SK-MEL-5 (cell line): ENCODE measurements around the gene BEND6. TPM values are rescaled to one million over a fixed set of nuclear protein-coding genes. Genes with fewer than 3 reads are reported as not detected.
"Not testable (repeated sequence)": the region's sequence is repeated elsewhere in the genome, so short reads cannot be mapped to it uniquely, and the experiment has no call there.

Experiments used
- DNase-seq: peaks from one replicate; pipeline ENCODE4 v3.0.0-alpha.2; 2016; ENCODE audit warnings: low read depth, low spot score
- in situ Hi-C: cut with HindIII; loops from 2 replicates; pipeline ENCODE4 v1.10.0; 2016; ENCODE audit warnings: low sequenced_read_pairs, high pct_unique_total_duplicates, low pct_unique_long_range_greater_than_20kb
- total RNA-seq: library from RNA; depleted of rRNA; stranded (reverse); fragments of >200 nt; shearing (Covaris generic); gene quantifications from 2 replicates; pipeline ENCODE4 v1.2.3, GENCODE V29; 2014

The BEND6 gene
- total RNA-seq, 1 experiment from 2014 or later = 0.63 TPM

DNA sequence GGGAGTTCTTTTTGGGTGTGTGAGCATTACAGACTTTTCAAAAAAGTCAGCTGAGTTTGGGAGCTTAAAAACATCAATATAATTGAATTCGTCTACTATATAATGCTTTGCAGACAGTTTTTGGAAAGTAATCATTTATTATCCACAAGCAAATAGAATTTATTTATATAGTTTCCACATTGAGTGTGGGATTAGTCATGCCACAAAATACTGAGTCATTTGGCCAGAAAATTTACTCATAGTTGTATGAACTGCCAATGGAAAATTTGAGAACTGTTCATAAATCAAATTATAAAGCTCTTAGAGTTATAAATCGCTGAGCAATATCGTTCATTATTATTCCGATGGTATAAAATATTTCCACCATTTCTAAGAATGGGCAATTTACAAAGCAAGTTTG, 5.0 kb downstream of the BEND6 start:
- no peak for DNase-seq
- in situ Hi-C loops = no loop called here

DNA sequence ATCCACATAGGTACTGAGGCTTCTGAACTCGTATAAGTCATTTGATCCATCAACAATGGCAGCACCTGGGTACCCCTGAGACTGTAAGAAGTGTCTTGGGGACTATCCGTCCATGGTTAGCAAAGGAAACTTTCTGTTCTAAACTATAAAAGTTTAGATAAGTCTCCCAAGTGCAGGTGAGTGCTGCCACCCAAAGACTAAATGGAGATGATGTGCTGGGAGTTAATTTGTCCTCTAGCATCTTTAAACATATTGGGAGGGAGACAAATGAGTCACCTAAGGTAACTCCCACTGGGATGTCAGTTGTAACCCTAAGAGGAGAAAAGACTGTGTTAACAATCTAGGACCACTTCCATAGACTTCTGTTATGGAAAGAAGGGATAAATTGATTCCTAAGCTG, 6.2 kb downstream of the BEND6 start:
- in situ Hi-C loops = no loop called here
- no peak for DNase-seq

DNA sequence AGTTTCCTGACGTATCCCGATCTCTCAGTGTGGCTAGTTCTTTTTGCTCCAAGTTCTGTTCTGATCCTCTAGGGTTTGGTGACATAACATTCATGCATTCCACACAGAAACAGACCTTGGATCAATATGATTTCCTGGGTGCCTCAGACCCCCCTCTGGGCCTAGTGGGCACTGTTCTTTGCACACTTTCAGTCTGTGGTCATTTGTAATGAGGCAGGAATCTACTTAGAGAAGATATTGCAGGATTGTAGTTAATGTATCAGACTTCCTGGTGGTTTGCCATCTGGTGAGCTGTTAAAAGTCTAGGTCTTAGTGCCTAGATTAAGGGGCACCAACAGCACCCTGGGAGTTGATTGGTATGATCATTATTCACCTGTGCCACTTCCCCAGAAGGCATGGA, 7.5 kb downstream of the BEND6 start:
- in situ Hi-C loops = no loop called here
- no peak for DNase-seq

DNA sequence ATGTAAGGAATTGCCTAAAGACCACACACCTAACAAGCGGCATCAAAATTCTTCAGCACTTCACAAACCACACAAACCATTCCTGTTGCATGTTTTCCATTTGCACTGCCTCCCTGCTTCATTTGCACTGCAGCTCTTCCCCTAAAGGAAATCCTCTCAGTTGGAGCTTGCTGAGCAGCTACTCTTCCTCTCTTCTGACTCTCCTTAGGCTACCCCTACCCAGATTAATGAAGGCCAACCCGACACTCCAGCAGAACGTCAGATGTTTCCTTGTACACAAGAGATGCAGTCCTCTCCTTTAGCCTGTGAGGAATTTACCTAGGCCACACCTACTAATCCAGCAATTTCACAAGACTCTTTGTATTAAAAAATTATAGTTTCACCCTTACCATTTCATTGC, 8.1 kb downstream of the BEND6 start:
- DNase-seq = no peak
- in situ Hi-C loops = no loop called here

DNA sequence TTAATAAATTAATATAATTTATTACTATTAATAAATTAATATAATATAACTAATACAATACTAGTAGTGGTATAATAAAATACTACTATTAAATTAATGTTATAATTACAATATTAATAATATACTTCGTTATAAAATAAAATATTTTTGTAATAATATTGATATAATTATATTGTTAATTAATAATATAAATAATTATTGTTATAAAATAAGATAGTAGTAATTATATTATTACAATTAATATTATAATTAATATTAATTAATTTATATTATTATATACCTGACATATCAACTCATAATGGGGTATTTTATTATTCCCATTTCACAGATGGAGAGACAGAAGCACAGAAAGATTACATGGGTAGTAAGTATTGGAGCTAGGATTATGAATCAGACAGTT, 8.9 kb downstream of the BEND6 start:
- in situ Hi-C loops = no loop called here
- DNase-seq = no peak

DNA sequence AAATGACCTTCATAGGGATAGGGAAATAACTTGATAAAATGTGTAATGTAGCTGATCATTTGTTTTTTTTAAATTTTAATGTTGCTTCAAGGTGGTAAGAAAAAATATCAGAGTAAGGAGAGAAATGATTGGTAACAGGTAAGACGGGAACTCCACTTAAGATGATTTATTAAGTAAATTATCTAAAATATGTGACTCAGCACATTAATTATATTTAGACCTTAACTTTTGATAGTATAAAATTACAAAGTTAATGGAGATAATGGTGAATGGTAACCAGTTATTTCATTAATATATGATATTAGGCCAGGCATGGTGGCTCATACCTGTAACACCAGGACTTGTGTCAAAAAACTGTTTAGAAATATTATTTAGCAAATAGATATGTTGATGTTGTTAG, 10.2 kb downstream of the BEND6 start:
- DNase-seq = no peak
- in situ Hi-C loops = no loop called here

DNA sequence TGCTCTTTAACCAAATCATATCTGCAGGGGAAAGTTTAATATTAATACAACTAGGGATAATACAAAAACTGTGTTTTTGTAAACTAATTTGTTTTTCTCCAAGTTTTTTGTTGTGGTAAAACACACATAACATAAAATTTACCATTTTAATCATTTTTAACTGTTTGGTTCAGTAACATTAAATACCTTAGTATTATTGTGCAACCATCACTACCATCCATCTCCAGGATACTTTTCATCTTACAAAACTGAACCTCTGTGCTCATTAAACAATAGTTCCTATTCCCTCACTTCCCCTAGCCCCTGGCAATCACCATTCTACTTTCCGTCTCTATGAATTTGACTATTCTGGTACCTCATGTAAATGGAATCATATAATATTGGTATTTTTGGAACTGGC, 15.9 kb downstream of the BEND6 start:
- in situ Hi-C loops = no loop called here
- no peak for DNase-seq

DNA sequence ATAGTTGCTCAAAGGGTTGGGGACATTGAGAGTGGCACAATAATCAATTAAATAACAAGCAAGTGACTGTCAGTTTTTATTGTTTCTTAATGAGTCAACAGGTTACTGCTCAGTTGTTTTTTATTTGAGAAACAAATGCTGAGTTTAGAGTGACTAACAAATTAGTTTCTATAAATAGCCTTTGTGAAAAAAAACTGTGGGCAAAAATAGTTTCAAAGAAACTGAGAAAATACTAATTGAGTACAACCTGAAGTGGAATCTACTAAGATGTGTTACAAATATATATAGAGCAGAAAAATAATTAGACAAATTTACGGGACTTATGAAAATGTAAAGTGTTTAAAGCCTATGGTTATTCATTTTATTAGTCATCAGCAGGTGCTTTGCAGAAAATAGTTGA, 22.3 kb downstream of the BEND6 start:
- in situ Hi-C loops = no loop called here
- DNase-seq = no peak

DNA sequence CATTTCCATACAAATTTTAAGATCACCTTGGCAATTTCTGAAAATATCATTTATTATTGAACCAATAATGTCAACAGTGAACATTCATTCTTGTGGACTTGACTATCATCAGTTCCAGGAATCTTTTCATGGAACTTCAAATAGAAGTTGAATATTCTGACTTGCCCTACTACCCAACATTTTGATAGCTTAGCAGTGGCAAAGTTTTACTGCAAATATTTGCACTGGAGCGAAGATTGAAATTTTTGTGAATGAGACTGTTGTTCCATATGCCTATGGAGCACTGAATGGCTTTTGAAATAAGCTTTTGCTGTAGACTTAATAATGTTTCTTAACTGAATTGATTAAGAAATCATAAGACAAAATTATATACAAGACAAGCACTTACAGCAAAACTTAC, 23.6 kb downstream of the BEND6 start:
- no peak for DNase-seq
- in situ Hi-C loops = no loop called here

DNA sequence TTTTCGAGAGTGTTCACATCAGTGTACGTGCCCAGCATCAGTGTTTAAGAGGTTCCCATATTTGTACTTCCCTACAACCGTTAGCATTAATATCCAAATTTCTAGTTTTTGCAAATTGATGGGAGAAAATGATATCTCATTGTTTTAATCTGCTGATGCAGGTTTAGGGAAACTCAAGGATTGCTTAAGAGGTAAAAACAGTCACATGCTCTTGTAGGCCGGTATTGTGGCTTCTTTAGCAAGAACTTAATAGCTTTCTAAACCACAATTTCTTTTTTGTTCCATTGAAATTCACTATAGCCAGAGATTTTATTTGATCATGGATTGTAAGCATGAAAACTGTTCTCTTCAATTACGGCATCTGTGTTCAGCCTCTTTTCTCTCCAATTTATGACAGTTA, 29.5 kb downstream of the BEND6 start:
- no peak for DNase-seq
- in situ Hi-C loops = no loop called here

DNA sequence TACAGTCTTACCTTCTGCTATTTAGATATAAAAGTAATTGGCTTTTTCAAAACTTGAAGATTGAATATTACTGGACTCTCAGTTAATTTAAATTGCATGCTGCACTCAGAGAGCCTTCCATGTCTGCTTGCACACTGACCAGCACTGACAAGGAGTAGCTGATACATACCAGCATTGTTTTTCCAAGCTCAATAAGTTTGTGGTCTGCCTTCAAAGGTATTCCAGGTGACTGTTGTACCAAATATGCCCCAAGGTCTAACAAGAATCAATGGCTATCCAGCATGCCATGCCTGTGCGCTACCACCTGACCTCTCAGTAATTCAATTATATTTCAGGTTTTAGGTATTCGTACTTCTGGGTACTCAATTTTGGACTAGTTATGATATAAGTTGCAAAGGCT, 30.0 kb downstream of the BEND6 start:
- in situ Hi-C loops = no loop called here
- no peak for DNase-seq

DNA sequence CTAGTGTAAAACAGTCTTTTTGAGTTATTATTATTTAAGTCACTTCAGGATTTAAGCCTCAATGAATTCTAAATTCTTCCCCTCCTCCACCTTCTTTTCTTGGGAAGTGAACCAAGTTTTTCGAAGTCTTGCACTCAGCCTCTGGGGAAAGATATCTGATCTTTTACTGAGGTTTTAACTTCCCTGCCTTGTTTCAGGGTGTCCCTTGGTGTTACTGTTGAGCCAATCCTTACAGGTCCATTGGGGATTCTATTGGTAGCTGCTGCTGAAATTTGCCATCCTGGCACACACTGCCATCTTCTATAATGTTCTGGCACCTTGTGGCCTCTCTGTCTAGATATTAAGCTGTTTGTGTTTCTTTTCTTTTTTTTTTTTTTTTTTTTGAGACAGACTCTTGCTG, 31.7 kb downstream of the BEND6 start:
- in situ Hi-C loops = no loop called here

DNA sequence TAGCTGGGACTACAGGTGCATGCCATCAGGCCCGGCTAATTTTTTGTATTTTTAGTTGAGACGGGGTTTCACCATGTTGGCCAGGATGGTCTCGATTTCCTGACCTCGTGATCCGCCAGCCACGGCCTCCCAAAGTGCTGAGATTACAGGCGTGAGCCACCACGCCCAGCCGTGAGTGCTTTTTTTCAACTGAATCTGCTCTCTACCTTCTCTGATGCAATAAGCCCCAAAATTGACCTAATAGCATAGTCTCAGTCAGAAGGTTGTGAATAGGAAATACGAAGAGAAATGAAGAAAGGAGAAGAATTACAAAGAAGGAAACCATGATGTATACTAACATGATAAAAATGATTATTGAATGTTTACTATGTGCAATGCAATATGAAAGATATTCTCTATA, 33.2 kb downstream of the BEND6 start:
- in situ Hi-C loops = no loop called here
- DNase-seq = no peak

More for the DNA sequence above, 31.7 kb downstream of the BEND6 start:
- no peak for DNase-seq

DNA sequence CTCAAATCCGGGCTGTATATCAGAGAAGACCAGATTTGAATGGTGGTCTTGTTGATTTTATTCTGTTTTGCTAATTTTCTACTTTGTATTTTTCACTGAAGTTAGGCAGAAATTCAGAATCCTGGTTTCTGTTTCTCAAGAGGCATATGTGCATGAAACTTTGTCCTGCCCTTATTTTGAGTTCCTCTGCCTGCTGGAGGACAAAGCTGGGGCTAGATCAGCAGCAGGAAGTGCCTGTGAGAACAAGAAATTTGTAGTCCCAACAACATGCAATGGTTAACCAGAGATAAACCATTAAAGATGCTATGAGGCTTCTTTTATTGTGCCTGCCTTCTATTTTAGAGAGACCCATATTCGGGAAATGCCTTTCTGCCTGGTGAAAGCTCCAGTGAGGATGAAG, 37.1 kb downstream of the BEND6 start:
- DNase-seq = no peak
- in situ Hi-C loops = no loop called here

DNA sequence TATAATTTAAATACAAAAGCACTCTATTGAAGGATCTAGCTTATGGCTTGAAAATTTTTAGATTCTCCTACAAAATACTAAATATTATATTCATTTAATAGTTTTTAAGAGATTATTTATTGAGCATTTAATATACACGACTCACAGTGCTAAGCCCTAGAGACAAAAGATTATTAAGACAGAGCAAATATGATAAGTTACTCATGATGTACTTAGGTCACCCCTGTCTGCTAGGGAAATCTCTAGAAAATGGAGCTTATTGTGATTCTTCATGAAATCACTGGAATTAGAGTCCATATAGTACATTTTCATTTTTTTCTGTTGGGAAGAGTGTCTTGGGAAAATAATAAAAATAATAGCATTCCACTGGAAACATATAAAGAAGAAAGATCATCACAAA, 37.8 kb downstream of the BEND6 start:
- no peak for DNase-seq
- in situ Hi-C loops = no loop called here

DNA sequence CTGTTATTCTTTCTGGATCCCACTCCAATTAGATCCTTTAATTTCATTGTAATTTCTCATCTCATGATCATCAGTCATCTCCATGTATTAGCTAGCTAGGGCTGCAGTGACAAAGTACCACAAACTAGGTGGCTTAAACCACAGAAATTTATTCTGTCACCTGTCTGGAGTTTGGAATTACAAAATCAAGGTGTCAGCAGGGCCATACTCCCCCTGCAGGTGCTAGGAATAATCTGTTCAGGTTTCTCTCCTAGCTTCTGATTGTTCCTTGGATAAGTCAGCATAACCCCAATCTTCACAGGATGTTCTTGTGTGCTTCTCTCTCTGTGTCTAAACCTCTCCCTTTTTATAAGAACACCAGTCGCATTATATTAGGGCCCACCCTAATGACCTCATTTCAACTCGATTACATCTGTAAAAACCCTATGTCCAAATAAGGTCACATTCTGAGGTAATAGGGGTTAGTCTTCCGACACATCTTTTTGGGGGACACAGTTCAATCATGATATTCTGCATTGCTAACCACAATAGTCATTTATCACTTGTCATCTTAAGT, 40.5 kb downstream of the BEND6 start:
- in situ Hi-C loops = no loop called here

DNA sequence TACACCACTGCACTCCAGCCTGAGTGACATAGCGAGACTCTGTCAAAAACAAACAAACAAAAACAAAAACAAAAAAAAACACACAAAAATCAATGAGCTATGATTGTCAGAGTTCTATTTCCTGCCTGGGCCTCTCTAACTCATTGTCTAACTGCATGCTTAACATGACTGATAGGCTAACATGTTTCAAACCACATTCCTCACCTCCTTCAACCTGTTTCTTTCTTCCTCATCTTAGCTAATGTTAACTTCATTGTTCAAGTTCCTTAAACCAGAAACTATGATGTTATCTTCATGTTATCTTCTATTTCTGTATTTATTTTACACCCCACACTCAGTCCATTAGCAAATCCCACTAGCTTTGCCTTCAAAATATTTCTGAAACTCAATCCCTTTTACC, 41.5 kb downstream of the BEND6 start:
- DNase-seq = no peak
- in situ Hi-C loops = no loop called here

More for the DNA sequence above, 40.5 kb downstream of the BEND6 start:
- no peak for DNase-seq

DNA sequence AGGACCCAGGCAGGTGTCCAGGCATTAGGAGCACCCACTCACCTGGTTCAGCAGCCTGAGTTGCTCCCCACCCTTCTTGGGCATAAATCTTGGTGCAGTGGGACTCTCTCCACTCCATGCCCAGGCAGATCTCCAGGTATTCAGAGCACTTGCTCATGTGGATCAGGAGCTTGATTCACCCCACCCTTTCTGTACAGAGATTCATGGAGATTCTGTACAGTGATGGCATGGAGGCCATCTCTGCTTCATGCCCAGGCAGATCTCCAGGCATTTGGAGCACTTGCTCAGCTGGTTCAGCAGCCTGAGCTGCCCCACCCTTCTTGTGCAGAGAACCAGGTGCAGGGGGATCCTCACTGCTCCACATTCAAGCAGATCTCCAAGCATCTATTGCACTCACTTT, 44.1 kb downstream of the BEND6 start:
- in situ Hi-C loops = no loop called here
- no peak for DNase-seq

DNA sequence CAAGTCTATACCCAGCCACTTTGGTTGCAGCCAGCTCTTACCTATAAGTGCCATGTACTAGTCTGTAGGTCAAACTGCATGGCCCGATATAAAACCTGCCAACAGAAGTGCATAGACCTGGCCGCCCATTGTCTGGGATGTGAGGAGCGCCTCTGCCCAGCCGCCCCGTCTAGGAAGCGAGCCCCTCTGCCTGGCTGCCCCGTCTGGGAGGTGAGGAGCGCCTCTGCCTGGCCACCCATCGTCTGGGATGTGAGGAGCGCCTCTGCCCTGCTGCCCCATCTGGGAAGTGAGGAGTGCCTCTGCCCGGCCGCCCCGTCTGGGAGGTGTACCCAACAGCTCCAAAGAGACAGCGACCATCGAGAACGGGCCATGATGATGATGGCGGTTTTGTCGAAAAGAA, 44.8 kb downstream of the BEND6 start:
- DNase-seq, in situ Hi-C loops: not testable (repeated sequence)

DNA sequence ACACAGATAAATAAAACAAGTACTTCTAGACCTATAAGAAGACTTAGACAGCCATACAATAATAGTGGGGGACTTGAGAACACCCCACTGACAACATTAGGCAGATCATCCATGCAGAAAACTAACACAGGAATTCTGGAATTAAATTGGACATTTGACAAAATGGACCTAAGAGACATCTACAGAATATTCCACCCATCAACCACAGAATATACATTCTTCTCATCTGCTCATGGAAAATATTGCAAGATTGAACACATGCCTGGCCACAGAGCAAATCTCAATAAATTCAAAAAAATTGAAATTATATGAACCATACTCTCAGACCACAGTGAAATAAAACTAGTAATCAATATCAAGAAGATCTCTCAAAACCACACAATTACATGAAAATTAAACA, 47.3 kb downstream of the BEND6 start:
- in situ Hi-C loops = no loop called here

More for the DNA sequence above, 47.3 kb downstream of the BEND6 start:
- DNase-seq = no peak
